ENCODE data around the gene CSRP3. TPM values are rescaled to one million over a fixed set of nuclear protein-coding genes. Genes with fewer than 3 reads are reported as not detected.

Gene CSRP3
- total and polyA plus RNA-seq, 2 of the 4 experiments (the other 2 are of a cell fraction) = not detected

- no TSS peak for BruUV-seq (replicated peaks)
- ChIA-PET POLR2A (ENCODE audit: unreplicated experiment) (no interaction called here), CTCF (no interaction called here)
- WGBS, 2 experiments (ENCODE audit: extremely low coverage in 2 of 2, insufficient read length in 1 of 2) = 100% methylated on average over 1 of the region's 6 CpGs; no CpG with 5 or more reads in 1 of the 2 experiments
- DNase-seq = no peak
- Histone ChIP-seq H3K56ac (ENCODE audit: extremely low read depth, insufficient read depth, low read length) (no peak overlapping the region), H2BK120ac (ENCODE audit: low read depth, low read length) (no peak overlapping the region), H3K4ac (ENCODE audit: low read depth, low read length) (no peak overlapping the region), H3K18ac (ENCODE audit: low read depth, low read length) (no peak overlapping the region), H3K23ac (ENCODE audit: low read depth, low read length) (no peak overlapping the region), H3K36me3 (ENCODE audit: control insufficient read depth, insufficient read depth, low read length) (no peaks in the 10 kb centered on the region), H2AK5ac (ENCODE audit: low read depth, low read length) (no peak overlapping the region), H3K27ac (ENCODE audit: insufficient read depth, low read length) (no peak overlapping the region), H4K8ac (ENCODE audit: low read depth in 2 of 2, low read length in 2 of 2) (no peak overlapping the region), H3K9me3 (ENCODE audit: control insufficient read depth, insufficient read depth, low read length) (no peaks in the 10 kb centered on the region), H4K20me1 (ENCODE audit: insufficient read depth, low read length) (no peaks in the 10 kb centered on the region), H4K5ac (ENCODE audit: low read depth, low read length) (no peak overlapping the region), H3K79me1 (ENCODE audit: low read depth in 1 of 2, low read length in 2 of 2) (no peaks in the 10 kb centered on the region), H3K4me3 (ENCODE audit: insufficient read depth, low read depth, low read length) (no peak overlapping the region), H3K9ac (ENCODE audit: low read depth, low read length) (no peak overlapping the region), H2BK5ac (ENCODE audit: low read depth, low read length, poor library complexity, severe bottlenecking) (no peak overlapping the region), H3K4me2 (ENCODE audit: low read depth, low read length) (no peak overlapping the region), H2AFZ (replicated peaks; ENCODE audit: low read length, poor library complexity) (no peak overlapping the region), H3K14ac (replicated peaks; ENCODE audit: low read depth, low read length) (no peak overlapping the region), H2AK9ac (replicated peaks; ENCODE audit: low read depth, low read length, poor library complexity) (no peak overlapping the region), H3K27me3 (ENCODE audit: control insufficient read depth, insufficient read depth, low read length) (no peaks in the 10 kb centered on the region), H3K9me1 (ENCODE audit: insufficient read depth, low read length) (0 out of 2 replicates have a peak, but pooled peaks cover 3% of the 10 kb centered on the region), H4K91ac (ENCODE audit: insufficient read depth, low read depth, low read length) (no peak overlapping the region), H3K4me1 (ENCODE audit: control insufficient read depth, insufficient read depth, low read length) (no peaks in the 10 kb centered on the region), H2BK20ac (ENCODE audit: low read depth, low read length) (no peak overlapping the region), H2BK15ac (ENCODE audit: low read depth, low read length) (no peak overlapping the region)
- in situ Hi-C loops (cut with MboI; ENCODE audit: low sequenced_read_pairs) (no loop called here), intact Hi-C loops (cut with micrococcal nuclease) (no loop called here), dilution Hi-C loops (cut with HindIII; ENCODE audit: low sequenced_read_pairs, unreplicated experiment) (no loop called here)
- TF ChIP-seq NFE2L2 (IDR thresholded peaks at IDR 0.05; ENCODE audit: low read depth, low read length) = no peak
- no peak for ATAC-seq (ENCODE audit: low read depth)
These were observed 16.2 kb downstream of the CSRP3 start for GRCh38 chr11:19185516-19186052.

All from IMR-90 (cell line).